IPS-20b (cell line): ENCODE measurements around the gene GLYR1.

Experiments
- H3K27ac ChIP-seq: one replicate; pipeline ENCODE4 v1.5.1; 2013; ENCODE audit warnings: low read length
- H3K27me3 ChIP-seq: 2 replicates; pipeline ENCODE4 v1.6.1; 2013; ENCODE audit warnings: mild to moderate bottlenecking, low read length, inconsistent platforms; ENCODE audit not compliant: insufficient read depth
- H3K36me3 ChIP-seq: 2 replicates; pipeline ENCODE4 v1.6.1; 2013; ENCODE audit warnings: low read depth, mild to moderate bottlenecking, inconsistent platforms, low read length, moderate library complexity; ENCODE audit not compliant: insufficient read depth
- H3K4me1 ChIP-seq: 2 replicates; pipeline ENCODE4 v1.6.1; 2013; ENCODE audit warnings: mild to moderate bottlenecking, control low read depth, inconsistent platforms, low read length, moderate library complexity; ENCODE audit not compliant: insufficient read depth
- H3K4me3 ChIP-seq: 2 replicates; pipeline ENCODE4 v1.5.1; 2013; ENCODE audit warnings: mild to moderate bottlenecking, low read length, inconsistent platforms
- H3K9ac ChIP-seq: 2 replicates; pipeline ENCODE4 v1.6.1; 2013; ENCODE audit warnings: low read depth, mild to moderate bottlenecking, inconsistent platforms, low read length, moderate library complexity
- H3K9me3 ChIP-seq: 2 replicates; pipeline ENCODE4 v1.6.1; 2013; ENCODE audit warnings: mild to moderate bottlenecking, low read depth, low read length, inconsistent platforms; ENCODE audit not compliant: insufficient read depth

Gene GLYR1

DNA sequence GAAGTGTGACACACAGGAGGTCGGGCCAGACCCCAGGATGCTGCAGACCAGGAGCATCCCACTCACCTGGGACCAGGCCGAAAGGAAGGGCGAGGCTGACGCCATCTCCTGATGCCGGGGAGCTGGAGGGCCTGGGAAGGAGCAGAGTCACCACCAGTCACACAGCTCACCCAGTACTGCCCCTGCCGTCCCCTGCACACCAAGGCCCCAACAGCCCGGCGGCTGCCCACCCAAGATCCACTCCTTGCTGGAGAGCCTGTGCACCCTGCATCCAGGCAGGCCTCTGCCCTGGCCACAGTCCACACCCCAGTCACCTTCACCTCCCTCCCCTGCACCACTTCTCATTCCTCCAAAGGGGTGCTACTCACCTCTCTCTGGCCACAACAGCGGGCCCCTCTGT, 84.9 kb downstream of the GLYR1 start:
- no peaks in the 10 kb centered on the region for H3K4me1 ChIP-seq
- H3K36me3 ChIP-seq: peaks cover 69% of the 10 kb centered on the region
- H3K27me3 ChIP-seq: no peaks in the 10 kb centered on the region
- no peak overlapping the region for H3K9ac ChIP-seq
- H3K4me3 ChIP-seq: no peak overlapping the region
- H3K9me3 ChIP-seq: no peaks in the 10 kb centered on the region
- no peak overlapping the region for H3K27ac ChIP-seq

DNA sequence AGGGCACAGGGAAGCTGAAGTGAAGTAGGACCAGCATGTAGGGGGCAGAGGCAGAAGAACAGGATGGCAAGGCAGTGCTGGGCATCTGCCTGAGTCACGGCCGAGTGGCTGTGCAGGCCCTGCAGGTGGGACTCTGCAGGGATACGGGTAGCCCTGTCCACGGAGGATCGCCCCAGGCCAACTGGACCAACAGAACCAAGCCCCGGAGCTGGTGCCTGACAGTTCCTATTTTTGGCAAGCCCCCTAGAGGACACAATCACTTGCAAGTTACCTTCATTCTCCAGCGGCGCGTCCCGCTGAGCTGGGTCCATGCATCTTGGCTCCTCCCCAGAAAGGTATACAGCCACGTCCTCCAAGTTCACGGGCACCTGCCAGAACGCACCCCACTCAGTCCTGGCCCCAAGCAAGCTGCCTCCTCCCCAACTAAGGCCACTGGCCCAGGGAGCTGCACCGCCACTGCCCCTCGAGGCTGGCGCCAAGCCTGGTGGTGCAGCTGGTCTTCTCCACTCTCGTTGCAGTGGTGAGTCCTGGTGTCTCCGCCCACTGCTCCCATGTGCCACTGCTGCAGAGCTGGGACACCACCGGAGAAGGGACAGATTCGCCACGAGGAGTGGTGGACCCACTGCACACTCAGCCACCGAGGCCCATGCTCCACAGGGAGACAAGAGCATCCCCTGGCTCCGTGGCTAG, 86.7 kb downstream of the GLYR1 start:
- no peaks in the 10 kb centered on the region for H3K4me1 ChIP-seq
- H3K9ac ChIP-seq: no peak overlapping the region
- no peaks in the 10 kb centered on the region for H3K27me3 ChIP-seq
- 0 out of 2 replicates have a peak, but pooled peaks cover 6% of the 10 kb centered on the region for H3K9me3 ChIP-seq
- H3K4me3 ChIP-seq: no peak overlapping the region
- H3K27ac ChIP-seq: no peak overlapping the region
- peaks cover 84% of the 10 kb centered on the region for H3K36me3 ChIP-seq

DNA sequence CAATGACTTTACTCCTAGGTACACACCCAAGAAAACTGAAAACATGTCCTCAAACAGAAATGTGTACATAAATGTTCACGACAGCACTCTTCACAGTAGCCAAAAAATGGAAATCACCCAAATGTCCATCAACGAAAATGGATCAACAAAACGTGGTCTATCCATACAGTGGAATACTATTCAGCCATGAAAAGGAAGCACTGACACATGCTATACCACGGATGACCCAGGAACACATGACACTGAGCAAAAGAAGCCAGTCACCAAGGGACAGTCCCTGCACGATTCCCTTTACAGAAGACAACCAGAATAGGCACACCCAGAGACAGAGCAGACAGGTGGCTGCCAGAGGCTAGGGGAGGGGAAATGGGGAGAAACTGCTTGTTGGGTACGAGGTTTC, 91.4 kb downstream of the GLYR1 start:
- H3K9ac ChIP-seq: no peak overlapping the region
- peaks cover 87% of the 10 kb centered on the region for H3K36me3 ChIP-seq
- no peaks in the 10 kb centered on the region for H3K4me1 ChIP-seq
- H3K4me3 ChIP-seq: no peak overlapping the region
- no peaks in the 10 kb centered on the region for H3K27me3 ChIP-seq
- H3K9me3 ChIP-seq: 0 out of 2 replicates have a peak, but pooled peaks cover 6% of the 10 kb centered on the region
- H3K27ac ChIP-seq: no peak overlapping the region

DNA sequence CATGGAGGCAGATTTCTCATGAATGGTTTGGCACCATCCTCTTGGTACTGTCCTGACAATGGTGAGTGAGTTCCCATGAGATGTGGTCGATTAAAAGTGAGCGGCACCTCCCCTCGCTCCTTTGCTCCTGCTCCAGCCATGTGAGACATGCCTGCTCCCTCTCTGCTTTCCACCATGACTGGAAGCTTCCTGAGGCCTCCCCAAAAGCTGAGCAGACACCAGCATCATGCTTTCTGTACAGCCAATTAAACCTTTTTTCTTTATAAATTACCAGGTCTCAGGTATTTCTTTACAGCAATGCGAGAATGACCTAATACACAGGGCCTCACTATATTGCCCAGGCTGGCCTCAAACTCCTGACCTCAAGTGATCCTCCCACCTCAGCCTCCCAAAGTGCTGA, 92.2 kb downstream of the GLYR1 start:
- H3K9me3 ChIP-seq: 0 out of 2 replicates have a peak, but pooled peaks cover 6% of the 10 kb centered on the region
- no peaks in the 10 kb centered on the region for H3K27me3 ChIP-seq
- H3K27ac ChIP-seq: no peak overlapping the region
- no peak overlapping the region for H3K4me3 ChIP-seq
- H3K36me3 ChIP-seq: peaks cover 79% of the 10 kb centered on the region
- no peaks in the 10 kb centered on the region for H3K4me1 ChIP-seq
- no peak overlapping the region for H3K9ac ChIP-seq

DNA sequence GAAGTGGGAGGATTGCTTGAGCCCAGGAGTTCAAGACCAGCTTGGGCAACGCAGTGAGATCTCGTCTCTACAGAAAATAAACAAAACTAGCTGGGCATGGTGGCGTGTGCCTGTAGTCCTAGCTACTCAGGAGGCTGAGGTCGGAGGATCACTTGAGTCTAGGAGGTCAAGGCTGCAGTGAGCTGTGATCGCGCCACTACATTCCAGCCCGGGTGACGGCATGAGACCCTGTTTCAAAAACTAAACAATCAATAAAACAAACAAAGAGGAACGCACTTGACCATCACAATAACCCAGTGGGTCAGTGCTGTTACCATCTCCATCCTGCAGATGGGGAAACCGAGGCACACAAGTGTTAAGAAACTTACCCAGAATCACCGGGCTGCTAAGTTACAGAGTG, 93.9 kb downstream of the GLYR1 start:
- no peak overlapping the region for H3K9ac ChIP-seq
- H3K4me1 ChIP-seq: no peaks in the 10 kb centered on the region
- no peaks in the 10 kb centered on the region for H3K27me3 ChIP-seq
- H3K36me3 ChIP-seq: peaks cover 64% of the 10 kb centered on the region
- H3K9me3 ChIP-seq: 0 out of 2 replicates have a peak, but pooled peaks cover 6% of the 10 kb centered on the region
- H3K4me3 ChIP-seq: no peak overlapping the region
- H3K27ac ChIP-seq: no peak overlapping the region
